PFSK-1 (cell line): ENCODE data around the gene SH2D5.

Experiments used
- FOXP2 ChIP-seq: optimal IDR thresholded peaks from 2 replicates; pipeline ENCODE3; 2011; ENCODE audit warnings: borderline replicate concordance, control low read depth, inconsistent platforms; ENCODE audit not compliant: insufficient read depth; ENCODE audit errors: extremely low read length, extremely low read depth
- POLR2AphosphoS5 ChIP-seq: IDR thresholded peaks from 2 replicates; pipeline ENCODE4 v1.6.1; 2012; ENCODE audit warnings: low read depth, mild to moderate bottlenecking, control low read depth, low read length, moderate library complexity
- REST ChIP-seq, 2 experiments: IDR thresholded peaks; 2 replicates each; pipeline versions ENCODE4 v1.6.1 to v1.8.0; 2011 to 2012; ENCODE audit warnings: low read depth in 2 of 2, low read length in 2 of 2, control low read depth in 1 of 2, inconsistent platforms in 1 of 2, mild to moderate bottlenecking in 1 of 2, moderate library complexity in 1 of 2; ENCODE audit not compliant: insufficient read depth in 1 of 2
- SIN3A ChIP-seq: IDR thresholded peaks from 2 replicates; pipeline ENCODE4 v1.6.1; 2012; ENCODE audit warnings: mild to moderate bottlenecking, low read length, moderate library complexity, borderline replicate concordance; ENCODE audit not compliant: insufficient read depth
- TAF1 ChIP-seq: IDR thresholded peaks from 2 replicates; pipeline ENCODE4 v1.6.1; 2012; ENCODE audit warnings: low read length, control low read depth, borderline replicate concordance; ENCODE audit not compliant: insufficient read depth

The SH2D5 gene

GRCh38 chr1:20724364-20725188 is 7.9 kb downstream of the SH2D5 start:
- TF ChIP-seq FOXP2 (no peak), POLR2AphosphoS5 (no peak), TAF1 (no peak)

- TF ChIP-seq TAF1: no peak
- no peak for TF ChIP-seq REST (IDR thresholded peaks at IDR 0.05; ENCODE audit: insufficient read depth in 1 of 2, low read depth in 2 of 2, low read length in 2 of 2)
- TF ChIP-seq SIN3A: no peak
- TF ChIP-seq FOXP2: no peak
- TF ChIP-seq POLR2AphosphoS5: no peak
These were observed 8.8 kb downstream of the SH2D5 start for GRCh38 chr1:20723537-20724363.

DNA sequence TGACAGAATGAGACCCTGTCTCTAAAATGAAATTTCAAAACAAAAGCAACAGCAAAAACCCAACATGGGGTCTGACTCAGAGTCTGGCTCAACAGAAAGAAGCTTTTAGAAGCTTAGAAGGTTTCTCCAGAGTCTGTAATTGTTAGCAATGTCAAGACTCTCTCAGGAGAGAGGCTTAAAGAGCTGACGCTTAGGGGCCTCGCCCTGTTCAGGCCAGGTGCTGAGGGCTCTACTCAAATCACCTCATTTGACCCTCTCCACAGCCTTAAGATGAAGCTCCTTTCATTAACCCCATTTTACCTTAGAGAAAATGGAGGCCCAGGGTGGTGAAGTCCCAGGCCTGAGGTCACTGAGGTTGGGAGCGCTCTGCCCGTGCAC is 9.4 kb downstream of the SH2D5 start:
- TF ChIP-seq POLR2AphosphoS5: no peak
- TF ChIP-seq TAF1: no peak
- TF ChIP-seq REST (IDR thresholded peaks at IDR 0.05; ENCODE audit: insufficient read depth in 1 of 2, low read depth in 2 of 2, low read length in 2 of 2): no peak
- no peak for TF ChIP-seq SIN3A
- TF ChIP-seq FOXP2: no peak

GRCh38 chr1:20721117-20722061 is 11.1 kb downstream of the SH2D5 start:
- TF ChIP-seq REST (IDR thresholded peaks at IDR 0.05; ENCODE audit: insufficient read depth in 1 of 2, low read depth in 2 of 2, low read length in 2 of 2): no peak
- TF ChIP-seq FOXP2: no peak
- no peak for TF ChIP-seq POLR2AphosphoS5
- TF ChIP-seq SIN3A: no peak
- no peak for TF ChIP-seq TAF1

GRCh38 chr1:20720631-20721091 is 11.8 kb downstream of the SH2D5 start:
- TF ChIP-seq FOXP2 (no peak), TAF1 (no peak), REST (IDR thresholded peaks at IDR 0.05; ENCODE audit: insufficient read depth in 1 of 2, low read depth in 2 of 2, low read length in 2 of 2) (no peak), POLR2AphosphoS5 (no peak), SIN3A (no peak)
